ENCODE results near the gene IQSEC3. TPM values are rescaled to one million over a fixed set of nuclear protein-coding genes. Genes with fewer than 3 reads are reported as not detected.

The IQSEC3 gene
- total and polyA plus RNA-seq, 2 experiments from 2014 or later, result 0.70 to 2.7 TPM

- no peaks in the 10 kb centered on the region for H3K9me3 ChIP-seq (ENCODE audit: low read depth)
- 97% methylated on average over 9 of the region's 9 CpGs for WGBS (ENCODE audit: low lambda C conversion rate, missing lambda C conversion rate)
- H3K4me2 ChIP-seq, result no peak overlapping the region
- H3K36me3 ChIP-seq (replicated peaks; ENCODE audit: insufficient read depth, low read depth), result no peaks in the 10 kb centered on the region
- no peak overlapping the region for H2AFZ ChIP-seq
- H3K4me3 ChIP-seq, result no peak overlapping the region
- H4K20me1 ChIP-seq (ENCODE audit: insufficient read depth, poor library complexity, severe bottlenecking), result no peaks in the 10 kb centered on the region
- no peak overlapping the region for H3K27ac ChIP-seq
- no peaks in the 10 kb centered on the region for H3K79me2 ChIP-seq
- H3K9me2 ChIP-seq (replicated peaks; ENCODE audit: insufficient read depth), result no peaks in the 10 kb centered on the region
- H3K4me1 ChIP-seq (ENCODE audit: insufficient read depth), result no peaks in the 10 kb centered on the region
- no peaks in the 10 kb centered on the region for H3K27me3 ChIP-seq
- DNase-seq (ENCODE audit: low spot score), result no peak
- TF ChIP-seq EZH2 (IDR thresholded peaks at IDR 0.05; ENCODE audit: borderline replicate concordance), result no peak
- TF ChIP-seq, protein P1, sequence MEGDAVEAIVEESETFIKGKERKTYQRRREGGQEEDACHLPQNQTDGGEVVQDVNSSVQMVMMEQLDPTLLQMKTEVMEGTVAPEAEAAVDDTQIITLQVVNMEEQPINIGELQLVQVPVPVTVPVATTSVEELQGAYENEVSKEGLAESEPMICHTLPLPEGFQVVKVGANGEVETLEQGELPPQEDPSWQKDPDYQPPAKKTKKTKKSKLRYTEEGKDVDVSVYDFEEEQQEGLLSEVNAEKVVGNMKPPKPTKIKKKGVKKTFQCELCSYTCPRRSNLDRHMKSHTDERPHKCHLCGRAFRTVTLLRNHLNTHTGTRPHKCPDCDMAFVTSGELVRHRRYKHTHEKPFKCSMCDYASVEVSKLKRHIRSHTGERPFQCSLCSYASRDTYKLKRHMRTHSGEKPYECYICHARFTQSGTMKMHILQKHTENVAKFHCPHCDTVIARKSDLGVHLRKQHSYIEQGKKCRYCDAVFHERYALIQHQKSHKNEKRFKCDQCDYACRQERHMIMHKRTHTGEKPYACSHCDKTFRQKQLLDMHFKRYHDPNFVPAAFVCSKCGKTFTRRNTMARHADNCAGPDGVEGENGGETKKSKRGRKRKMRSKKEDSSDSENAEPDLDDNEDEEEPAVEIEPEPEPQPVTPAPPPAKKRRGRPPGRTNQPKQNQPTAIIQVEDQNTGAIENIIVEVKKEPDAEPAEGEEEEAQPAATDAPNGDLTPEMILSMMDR (IDR thresholded peaks at IDR 0.05; ENCODE audit: poor library complexity), result no peak
Observed at GRCh38 chr12:224330-224729, 157.8 kb downstream of the IQSEC3 start.

- no peak for DNase-seq (ENCODE audit: low spot score)
- WGBS (ENCODE audit: low lambda C conversion rate, missing lambda C conversion rate), result 96% methylated on average over 18 of the region's 18 CpGs
- no peak overlapping the region for H2AFZ ChIP-seq
Observed at GRCh38 chr12:225012-225411, 158.4 kb downstream of the IQSEC3 start.

DNA sequence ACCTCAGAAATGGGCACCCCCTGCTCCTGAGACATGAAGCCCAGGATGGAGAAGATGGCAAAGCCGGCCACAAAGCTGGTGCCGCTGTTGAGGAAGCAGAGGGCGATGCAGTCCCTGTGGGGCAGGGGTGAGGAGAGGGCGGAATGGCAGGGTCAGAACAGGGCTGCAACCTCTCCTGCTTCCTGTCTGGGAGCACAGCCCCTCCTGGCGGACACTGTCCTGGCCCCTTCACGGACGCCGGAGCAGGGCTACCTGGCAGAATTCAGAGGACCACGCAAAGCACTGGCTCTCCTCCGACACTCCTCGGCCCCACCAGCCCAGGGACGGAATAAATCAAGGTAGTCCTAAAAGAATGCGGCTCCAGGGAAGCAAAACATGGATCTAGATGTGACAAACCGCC lies 159.8 kb downstream of the IQSEC3 start:
- Histone ChIP-seq H3K9me3 (ENCODE audit: low read depth) (no peaks in the 10 kb centered on the region), H2AFZ (no peak overlapping the region), H3K4me2 (no peak overlapping the region), H3K9me2 (replicated peaks; ENCODE audit: insufficient read depth) (no peaks in the 10 kb centered on the region), H3K4me3 (no peak overlapping the region), H4K20me1 (ENCODE audit: insufficient read depth, poor library complexity, severe bottlenecking) (no peaks in the 10 kb centered on the region), H3K27ac (no peak overlapping the region), H3K79me2 (no peaks in the 10 kb centered on the region), H3K36me3 (replicated peaks; ENCODE audit: insufficient read depth, low read depth) (no peaks in the 10 kb centered on the region), H3K4me1 (ENCODE audit: insufficient read depth) (no peaks in the 10 kb centered on the region), H3K27me3 (no peaks in the 10 kb centered on the region)
- no peak for DNase-seq (ENCODE audit: low spot score)
- TF ChIP-seq EZH2phosphoT487 (IDR thresholded peaks at IDR 0.05; ENCODE audit: low read depth, severe bottlenecking, unreplicated experiment) (no peak), EZH2 (IDR thresholded peaks at IDR 0.05; ENCODE audit: borderline replicate concordance) (no peak)
- TF ChIP-seq, protein P1 (IDR thresholded peaks at IDR 0.05; ENCODE audit: poor library complexity), result no peak
- WGBS (ENCODE audit: low lambda C conversion rate, missing lambda C conversion rate), result 84% methylated on average over 14 of the region's 14 CpGs

More at GRCh38 chr12:225012-225411, 158.4 kb downstream of the IQSEC3 start:
- H3K9me2 ChIP-seq (replicated peaks; ENCODE audit: insufficient read depth), result no peaks in the 10 kb centered on the region
- no peaks in the 10 kb centered on the region for H3K36me3 ChIP-seq (replicated peaks; ENCODE audit: insufficient read depth, low read depth)
- no peaks in the 10 kb centered on the region for H3K27me3 ChIP-seq
- no peak overlapping the region for H3K27ac ChIP-seq
- no peaks in the 10 kb centered on the region for H3K79me2 ChIP-seq
- H3K4me2 ChIP-seq, result no peak overlapping the region
- no peak for TF ChIP-seq EZH2 (IDR thresholded peaks at IDR 0.05; ENCODE audit: borderline replicate concordance)
- TF ChIP-seq, protein P1 (IDR thresholded peaks at IDR 0.05; ENCODE audit: poor library complexity), result no peak
- TF ChIP-seq EZH2phosphoT487 (IDR thresholded peaks at IDR 0.05; ENCODE audit: low read depth, severe bottlenecking, unreplicated experiment), result no peak
- H4K20me1 ChIP-seq (ENCODE audit: insufficient read depth, poor library complexity, severe bottlenecking), result no peaks in the 10 kb centered on the region
- no peak overlapping the region for H3K4me3 ChIP-seq
- no peaks in the 10 kb centered on the region for H3K9me3 ChIP-seq (ENCODE audit: low read depth)
- no peaks in the 10 kb centered on the region for H3K4me1 ChIP-seq (ENCODE audit: insufficient read depth)
